Keratinocyte (primary cell): Measurements from ENCODE around the gene ABHD13.

Source experiments
- CTCF ChIP-seq, 3 experiments: IDR thresholded peaks in 1 of 3; conservative IDR thresholded peaks in 1 of 3; optimal IDR thresholded peaks in 1 of 3; 2 replicates in 2 of 3; 3 replicates in 1 of 3; pipeline versions ENCODE3 to v1.5.1; 2011; ENCODE audit warnings: low read length in 3 of 3, mild to moderate bottlenecking in 3 of 3, moderate library complexity in 2 of 3, control low read depth in 1 of 3, inconsistent platforms in 1 of 3; ENCODE audit not compliant: insufficient read depth in 2 of 3; ENCODE audit errors: extremely low read depth in 1 of 3
- EZH2 ChIP-seq: IDR thresholded peaks from one replicate; pipeline ENCODE4 v1.6.1; 2012; ENCODE audit warnings: inconsistent platforms, mild to moderate bottlenecking, low read length, moderate library complexity

- TF ChIP-seq CTCF (optimal IDR thresholded peaks at IDR 0.05 in 1 of 3, IDR thresholded peaks at IDR 0.05 in 1 of 3, conservative IDR thresholded peaks at IDR 0.05 in 1 of 3; ENCODE audit: extremely low read depth in 1 of 3, insufficient read depth in 2 of 3, low read length in 3 of 3): no peak
- TF ChIP-seq EZH2: no peak
These were observed 35.5 kb upstream of the ABHD13 start for GRCh38 chr13:108182652-108183051.
